ENCODE measurements around the gene EN2. TPM values are rescaled to one million over a fixed set of nuclear protein-coding genes. Genes with fewer than 3 reads are reported as not detected.

EN2 gene
- total RNA-seq, 6 experiments from 2014 or later: not detected

DNA sequence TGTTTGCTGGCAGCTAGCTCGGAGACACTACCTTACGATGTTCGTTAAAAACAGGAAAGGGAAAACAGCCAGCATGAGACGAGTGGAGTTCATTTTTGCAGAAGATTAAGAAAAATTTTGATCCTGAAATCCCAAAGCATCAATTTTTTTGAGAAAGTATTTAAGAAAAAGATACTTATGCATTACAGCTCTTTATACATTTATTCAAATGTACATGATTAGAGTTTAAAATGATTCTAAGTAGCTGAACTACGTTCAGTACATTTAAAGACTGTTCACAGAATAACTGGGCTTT, 53.7 kb downstream of the EN2 start:
- Histone ChIP-seq H3K4me1 (peaks cover 0 to 3% (median 0%) of the 10 kb centered on the region in 4 donors), H3K27me3 (peaks cover 27 to 49% of the 10 kb centered on the region in 2 donors)
- no peak for DNase-seq

DNA sequence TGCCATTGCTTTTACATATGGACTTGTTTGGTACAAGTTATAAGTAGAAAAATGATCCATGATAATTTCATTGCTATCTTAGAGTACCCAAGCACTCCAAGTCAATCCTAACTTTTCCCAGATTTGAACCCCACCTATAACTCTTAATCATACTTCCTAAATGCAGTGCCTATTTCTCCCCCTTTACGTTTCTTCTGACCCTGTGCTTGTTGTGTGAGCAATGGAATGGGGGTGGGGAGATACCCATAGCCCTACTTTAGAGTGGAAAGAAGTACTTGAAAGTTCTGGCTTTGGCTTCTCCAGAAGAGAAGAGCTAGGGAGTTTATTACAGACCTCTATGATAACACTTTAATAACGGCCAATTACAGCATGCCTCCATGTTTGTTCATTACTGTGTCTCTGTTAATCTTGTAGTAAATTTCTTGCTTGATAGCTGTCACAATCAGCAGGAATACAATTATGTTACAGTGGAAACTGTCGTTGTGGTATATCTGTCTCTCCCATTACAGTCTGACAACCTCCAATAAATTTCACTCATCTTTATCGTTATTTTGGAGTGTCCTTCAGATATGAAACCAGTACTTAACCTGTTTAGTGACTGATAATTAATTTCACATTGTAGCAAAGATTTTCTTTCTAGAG, 54.4 kb downstream of the EN2 start:
- 17% methylated on average over 4 of the region's 4 CpGs for WGBS (ENCODE audit: insufficient coverage, low coverage, low lambda C conversion rate, missing lambda C conversion rate)
- Histone ChIP-seq H3K4me1 (peaks cover 0 to 3% (median 0%) of the 10 kb centered on the region in 4 donors), H3K4me3 (no peak overlapping the region), H3K36me3 (no peaks in the 10 kb centered on the region), H3K9me3 (no peaks in the 10 kb centered on the region), H3K27me3 (peaks cover 21 to 48% of the 10 kb centered on the region in 2 donors), H3K27ac (no peak overlapping the region)
- intact Hi-C loops (cut with DNase I): no loop called here
- ATAC-seq (no peak), DNase-seq (no peak)
- TF ChIP-seq POLR2A (IDR thresholded peaks at IDR 0.05): no peak
- TF ChIP-seq, protein P1, sequence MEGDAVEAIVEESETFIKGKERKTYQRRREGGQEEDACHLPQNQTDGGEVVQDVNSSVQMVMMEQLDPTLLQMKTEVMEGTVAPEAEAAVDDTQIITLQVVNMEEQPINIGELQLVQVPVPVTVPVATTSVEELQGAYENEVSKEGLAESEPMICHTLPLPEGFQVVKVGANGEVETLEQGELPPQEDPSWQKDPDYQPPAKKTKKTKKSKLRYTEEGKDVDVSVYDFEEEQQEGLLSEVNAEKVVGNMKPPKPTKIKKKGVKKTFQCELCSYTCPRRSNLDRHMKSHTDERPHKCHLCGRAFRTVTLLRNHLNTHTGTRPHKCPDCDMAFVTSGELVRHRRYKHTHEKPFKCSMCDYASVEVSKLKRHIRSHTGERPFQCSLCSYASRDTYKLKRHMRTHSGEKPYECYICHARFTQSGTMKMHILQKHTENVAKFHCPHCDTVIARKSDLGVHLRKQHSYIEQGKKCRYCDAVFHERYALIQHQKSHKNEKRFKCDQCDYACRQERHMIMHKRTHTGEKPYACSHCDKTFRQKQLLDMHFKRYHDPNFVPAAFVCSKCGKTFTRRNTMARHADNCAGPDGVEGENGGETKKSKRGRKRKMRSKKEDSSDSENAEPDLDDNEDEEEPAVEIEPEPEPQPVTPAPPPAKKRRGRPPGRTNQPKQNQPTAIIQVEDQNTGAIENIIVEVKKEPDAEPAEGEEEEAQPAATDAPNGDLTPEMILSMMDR (IDR thresholded peaks at IDR 0.05): no peak

More for the DNA sequence above, 53.7 kb downstream of the EN2 start:
- no peak for ATAC-seq
- Histone ChIP-seq H3K4me3 (no peak overlapping the region), H3K27ac (no peak overlapping the region), H3K9me3 (no peaks in the 10 kb centered on the region), H3K36me3 (no peaks in the 10 kb centered on the region)
- TF ChIP-seq, protein P1 (IDR thresholded peaks at IDR 0.05): no peak
- no peak for TF ChIP-seq POLR2A (IDR thresholded peaks at IDR 0.05)
- intact Hi-C loops (cut with DNase I): no loop called here
- WGBS (ENCODE audit: insufficient coverage, low coverage, low lambda C conversion rate, missing lambda C conversion rate): 9% methylated on average over 5 of the region's 5 CpGs

DNA sequence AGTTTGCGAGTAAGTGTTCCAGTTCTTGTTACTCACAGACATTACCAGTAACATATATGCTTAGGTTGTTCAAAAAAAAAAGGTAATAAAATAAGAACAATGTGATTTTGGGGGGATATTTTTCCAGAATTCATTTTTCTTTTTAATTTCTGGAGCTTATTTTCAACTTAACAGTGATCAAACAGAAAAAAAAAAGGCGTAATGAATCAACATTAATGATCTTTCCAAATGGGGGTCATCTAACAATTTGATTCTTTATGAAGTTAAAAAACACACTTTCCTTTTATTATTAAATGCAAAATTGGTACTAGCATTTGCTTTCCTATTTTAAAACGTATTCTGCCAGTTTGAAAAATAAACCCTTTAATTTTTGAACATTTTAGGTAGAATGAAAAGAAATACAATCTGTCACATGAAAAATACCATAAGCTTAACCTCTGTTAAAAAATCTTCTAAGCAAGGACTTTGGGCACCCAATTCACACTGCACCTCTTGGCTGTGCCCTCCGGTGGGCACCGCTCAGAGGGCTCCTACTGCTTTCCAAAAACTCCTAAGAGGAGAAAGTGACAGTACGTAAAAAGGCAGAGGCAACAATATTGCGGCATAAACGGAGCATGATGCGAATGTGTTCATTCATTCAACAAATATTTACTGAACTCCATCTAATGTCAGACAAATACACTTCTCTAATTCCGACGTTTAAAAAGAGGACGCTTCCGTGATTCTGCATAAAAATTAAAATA, 55.8 kb downstream of the EN2 start:
- no peak for DNase-seq
- Histone ChIP-seq H3K27ac (no peak overlapping the region), H3K27me3 (peaks cover 17 to 46% of the 10 kb centered on the region in 2 donors), H3K36me3 (no peaks in the 10 kb centered on the region), H3K4me3 (no peak overlapping the region), H3K4me1 (peaks cover 0 to 3% (median 0%) of the 10 kb centered on the region in 4 donors), H3K9me3 (no peaks in the 10 kb centered on the region)
- ATAC-seq: no peak
- intact Hi-C loops (cut with DNase I): no loop called here
- 51% methylated on average over 13 of the region's 13 CpGs for WGBS (ENCODE audit: insufficient coverage, low coverage, low lambda C conversion rate, missing lambda C conversion rate)
- TF ChIP-seq POLR2A (IDR thresholded peaks at IDR 0.05): no peak
- TF ChIP-seq, protein P1 (IDR thresholded peaks at IDR 0.05): no peak

DNA sequence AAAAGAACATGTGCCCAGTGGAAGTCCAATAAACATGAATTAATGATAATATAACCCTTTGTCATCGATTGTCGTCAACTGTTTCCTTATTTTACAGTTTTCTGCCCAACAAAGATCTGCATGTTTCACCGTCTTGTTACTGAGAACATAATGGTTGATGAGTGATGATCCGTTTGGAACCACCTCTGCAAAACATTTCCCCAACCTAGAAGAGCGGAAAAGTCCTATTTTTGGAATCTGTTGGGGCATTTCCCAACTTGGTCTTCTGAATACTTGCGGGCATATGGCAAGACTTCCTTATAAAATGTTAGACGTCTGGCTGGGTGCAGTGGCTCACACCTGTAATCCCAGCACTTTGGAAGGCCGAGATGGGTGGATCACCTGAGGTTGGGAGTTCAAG, 56.4 kb downstream of the EN2 start:
- 70% methylated on average over 8 of the region's 8 CpGs for WGBS (ENCODE audit: insufficient coverage, low coverage, low lambda C conversion rate, missing lambda C conversion rate)
- intact Hi-C loops (cut with DNase I): no loop called here
- DNase-seq (no peak), ATAC-seq (no peak)
- H3K27ac ChIP-seq: no peak overlapping the region
- peaks cover 0 to 3% (median 0%) of the 10 kb centered on the region in 4 donors for H3K4me1 ChIP-seq
- H3K9me3 ChIP-seq: no peaks in the 10 kb centered on the region
- peaks cover 16 to 40% of the 10 kb centered on the region in 2 donors for H3K27me3 ChIP-seq
- TF ChIP-seq, protein P1 (IDR thresholded peaks at IDR 0.05): no peak
- H3K4me3 ChIP-seq: no peak overlapping the region
- H3K36me3 ChIP-seq: no peaks in the 10 kb centered on the region

Other genes starting within 250 kb of the EN2 start
- 100 to 1,000 TPM; 130 to 625 (median 205) TPM for gene INSIG1, start 160.3 kb upstream of the EN2 start, total RNA-seq
- gene CNPY1, start 88.4 kb downstream of the EN2 start, total RNA-seq: under 1 TPM in 1 of 6 experiments, not detected in 5; 0.19 TPM
- 10 to 100 TPM; 24.9 to 55.1 (median 32.0) TPM for gene RBM33, start 186.5 kb downstream of the EN2 start, total RNA-seq

Data from right lobe of liver (tissue), 6 donors.